Astrocyte (in vitro differentiated cells and primary cell): ENCODE measurements around the gene TRUB2.

Experiments used
- EZH2 ChIP-seq: IDR thresholded peaks from 2 replicates; pipeline ENCODE4 v1.6.1; 2012; ENCODE audit warnings: mild to moderate bottlenecking, low read length, inconsistent platforms; ENCODE audit not compliant: insufficient read depth
- TF ChIP-seq, protein P1 (sequence below): IDR thresholded peaks from 2 replicates; pipeline ENCODE4 v1.5.1; 2011; ENCODE audit warnings: low read depth, mild to moderate bottlenecking, inconsistent platforms, low read length, moderate library complexity; ENCODE audit not compliant: insufficient read depth

DNA sequence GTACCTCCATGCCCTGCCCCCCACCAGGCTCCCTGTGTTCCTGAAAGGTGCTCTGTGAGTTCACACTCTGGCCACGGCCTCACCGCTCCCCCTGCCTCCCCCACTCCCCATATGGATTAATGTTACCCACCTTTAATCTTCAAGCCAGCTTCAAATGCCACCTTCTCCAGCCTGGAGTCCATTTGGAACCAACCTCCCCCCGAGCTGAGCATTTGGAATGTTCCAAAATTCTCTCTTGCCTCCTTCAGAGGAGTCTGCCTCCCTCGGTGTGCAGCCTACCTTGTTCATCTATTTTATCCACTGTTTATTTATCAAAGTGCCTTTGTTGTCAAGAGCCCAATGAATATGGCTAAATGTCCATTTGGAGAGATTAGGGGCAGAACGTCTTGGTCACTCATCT, 50.7 kb downstream of the TRUB2 start:
- TF ChIP-seq, protein P1, sequence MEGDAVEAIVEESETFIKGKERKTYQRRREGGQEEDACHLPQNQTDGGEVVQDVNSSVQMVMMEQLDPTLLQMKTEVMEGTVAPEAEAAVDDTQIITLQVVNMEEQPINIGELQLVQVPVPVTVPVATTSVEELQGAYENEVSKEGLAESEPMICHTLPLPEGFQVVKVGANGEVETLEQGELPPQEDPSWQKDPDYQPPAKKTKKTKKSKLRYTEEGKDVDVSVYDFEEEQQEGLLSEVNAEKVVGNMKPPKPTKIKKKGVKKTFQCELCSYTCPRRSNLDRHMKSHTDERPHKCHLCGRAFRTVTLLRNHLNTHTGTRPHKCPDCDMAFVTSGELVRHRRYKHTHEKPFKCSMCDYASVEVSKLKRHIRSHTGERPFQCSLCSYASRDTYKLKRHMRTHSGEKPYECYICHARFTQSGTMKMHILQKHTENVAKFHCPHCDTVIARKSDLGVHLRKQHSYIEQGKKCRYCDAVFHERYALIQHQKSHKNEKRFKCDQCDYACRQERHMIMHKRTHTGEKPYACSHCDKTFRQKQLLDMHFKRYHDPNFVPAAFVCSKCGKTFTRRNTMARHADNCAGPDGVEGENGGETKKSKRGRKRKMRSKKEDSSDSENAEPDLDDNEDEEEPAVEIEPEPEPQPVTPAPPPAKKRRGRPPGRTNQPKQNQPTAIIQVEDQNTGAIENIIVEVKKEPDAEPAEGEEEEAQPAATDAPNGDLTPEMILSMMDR: no peak
- TF ChIP-seq EZH2: no peak
